Measurements from ENCODE around the gene LRIT3. TPM values are rescaled to one million over a fixed set of nuclear protein-coding genes. Genes with fewer than 3 reads are reported as not detected.

Gene LRIT3
- total and polyA plus RNA-seq, 2 of the 4 experiments (the other 2 are of a cell fraction) = 0.02 TPM; not detected in 1

DNA sequence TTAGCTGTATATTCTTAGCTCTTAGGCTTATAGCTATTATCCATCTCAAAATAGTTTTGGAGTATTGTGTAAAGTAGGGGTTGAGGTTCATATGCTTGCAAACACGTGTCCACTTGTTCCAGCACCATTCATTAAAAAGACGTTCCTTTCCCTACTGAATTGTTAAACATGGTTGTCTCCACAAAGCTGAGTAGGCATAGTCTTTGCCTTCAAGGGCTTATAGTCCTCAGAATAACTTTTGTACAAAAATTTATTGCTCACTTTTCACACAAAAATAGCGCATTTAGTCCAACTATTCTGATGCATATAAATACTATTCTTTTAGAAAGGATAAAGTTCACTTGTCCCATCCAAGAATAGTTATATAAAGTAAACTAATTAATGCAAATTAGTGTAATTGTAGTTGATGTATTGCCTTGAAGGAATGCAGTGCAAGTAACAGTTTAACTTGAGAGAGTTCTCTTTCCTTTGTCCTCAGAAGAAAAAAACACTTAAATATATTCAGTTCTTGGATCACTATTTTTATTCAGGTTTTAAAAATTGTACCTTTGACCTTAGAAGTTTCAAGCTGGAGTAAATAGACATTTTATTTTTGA, 14.1 kb downstream of the LRIT3 start:
- no peaks in the 10 kb centered on the region for H3K9me3 ChIP-seq (ENCODE audit: control insufficient read depth, insufficient read depth, low read length)
- no peaks in the 10 kb centered on the region for H3K27me3 ChIP-seq (ENCODE audit: control insufficient read depth, insufficient read depth, low read length)
- no peak overlapping the region for H2AK5ac ChIP-seq (ENCODE audit: low read depth, low read length)
- H3K36me3 ChIP-seq (ENCODE audit: control insufficient read depth, insufficient read depth, low read length) = no peaks in the 10 kb centered on the region
- H4K91ac ChIP-seq (ENCODE audit: insufficient read depth, low read depth, low read length) = no peak overlapping the region
- no peak overlapping the region for H3K4me2 ChIP-seq (ENCODE audit: low read depth, low read length)
- no peak for DNase-seq
- H3K23ac ChIP-seq (ENCODE audit: low read depth, low read length) = no peak overlapping the region
- no peak overlapping the region for H3K56ac ChIP-seq (ENCODE audit: extremely low read depth, insufficient read depth, low read length)
- ChIA-PET CTCF (interaction anchor here (0.6 kb wide), 1 partner anchor 1329 kb away, joined by 4 read pairs; no protein-coding TSS in a partner anchor), POLR2A (ENCODE audit: unreplicated experiment) (no interaction called here)
- no peak overlapping the region for H2AFZ ChIP-seq (replicated peaks; ENCODE audit: low read length, poor library complexity)
- dilution Hi-C loops (cut with HindIII; ENCODE audit: low sequenced_read_pairs, unreplicated experiment) = no loop called here
- no peak overlapping the region for H3K14ac ChIP-seq (replicated peaks; ENCODE audit: low read depth, low read length)
- no peak overlapping the region for H2BK120ac ChIP-seq (ENCODE audit: low read depth, low read length)
- no peak for TF ChIP-seq BHLHE40 (IDR thresholded peaks at IDR 0.05; ENCODE audit: low read depth, low read length)
- TF ChIP-seq FOS (IDR thresholded peaks at IDR 0.05; ENCODE audit: low read depth, low read length) = no peak
- TF ChIP-seq RAD21 (IDR thresholded peaks at IDR 0.05; ENCODE audit: low read length) = no peak
- TF ChIP-seq POLR2A (IDR thresholded peaks at IDR 0.05; ENCODE audit: low read depth, low read length) = no peak
- TF ChIP-seq, protein P1, sequence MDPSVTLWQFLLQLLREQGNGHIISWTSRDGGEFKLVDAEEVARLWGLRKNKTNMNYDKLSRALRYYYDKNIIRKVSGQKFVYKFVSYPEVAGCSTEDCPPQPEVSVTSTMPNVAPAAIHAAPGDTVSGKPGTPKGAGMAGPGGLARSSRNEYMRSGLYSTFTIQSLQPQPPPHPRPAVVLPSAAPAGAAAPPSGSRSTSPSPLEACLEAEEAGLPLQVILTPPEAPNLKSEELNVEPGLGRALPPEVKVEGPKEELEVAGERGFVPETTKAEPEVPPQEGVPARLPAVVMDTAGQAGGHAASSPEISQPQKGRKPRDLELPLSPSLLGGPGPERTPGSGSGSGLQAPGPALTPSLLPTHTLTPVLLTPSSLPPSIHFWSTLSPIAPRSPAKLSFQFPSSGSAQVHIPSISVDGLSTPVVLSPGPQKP (IDR thresholded peaks at IDR 0.05; ENCODE audit: borderline replicate concordance, low read depth, low read length) = no peak
- TF ChIP-seq, protein P2, sequence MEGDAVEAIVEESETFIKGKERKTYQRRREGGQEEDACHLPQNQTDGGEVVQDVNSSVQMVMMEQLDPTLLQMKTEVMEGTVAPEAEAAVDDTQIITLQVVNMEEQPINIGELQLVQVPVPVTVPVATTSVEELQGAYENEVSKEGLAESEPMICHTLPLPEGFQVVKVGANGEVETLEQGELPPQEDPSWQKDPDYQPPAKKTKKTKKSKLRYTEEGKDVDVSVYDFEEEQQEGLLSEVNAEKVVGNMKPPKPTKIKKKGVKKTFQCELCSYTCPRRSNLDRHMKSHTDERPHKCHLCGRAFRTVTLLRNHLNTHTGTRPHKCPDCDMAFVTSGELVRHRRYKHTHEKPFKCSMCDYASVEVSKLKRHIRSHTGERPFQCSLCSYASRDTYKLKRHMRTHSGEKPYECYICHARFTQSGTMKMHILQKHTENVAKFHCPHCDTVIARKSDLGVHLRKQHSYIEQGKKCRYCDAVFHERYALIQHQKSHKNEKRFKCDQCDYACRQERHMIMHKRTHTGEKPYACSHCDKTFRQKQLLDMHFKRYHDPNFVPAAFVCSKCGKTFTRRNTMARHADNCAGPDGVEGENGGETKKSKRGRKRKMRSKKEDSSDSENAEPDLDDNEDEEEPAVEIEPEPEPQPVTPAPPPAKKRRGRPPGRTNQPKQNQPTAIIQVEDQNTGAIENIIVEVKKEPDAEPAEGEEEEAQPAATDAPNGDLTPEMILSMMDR (conservative IDR thresholded peaks at IDR 0.05; ENCODE audit: low read depth, low read length) = no peak
- TF ChIP-seq SMC3 (IDR thresholded peaks at IDR 0.05; ENCODE audit: low read depth, low read length) = no peak
- no peak for TF ChIP-seq MAZ (IDR thresholded peaks at IDR 0.05; ENCODE audit: borderline replicate concordance, low read depth, low read length)
- TF ChIP-seq MXI1 (IDR thresholded peaks at IDR 0.05; ENCODE audit: borderline replicate concordance, low read depth, low read length) = no peak
- no peak for TF ChIP-seq NFE2L2 (IDR thresholded peaks at IDR 0.05; ENCODE audit: low read depth, low read length)
- no peak for TF ChIP-seq CEBPB (IDR thresholded peaks at IDR 0.05; ENCODE audit: low read depth, low read length)
- TF ChIP-seq RCOR1 (IDR thresholded peaks at IDR 0.05; ENCODE audit: insufficient replicate concordance, low read length) = no peak
- no peak for TF ChIP-seq MAFK (IDR thresholded peaks at IDR 0.05; ENCODE audit: low read depth, low read length)
- TF ChIP-seq RFX5 (IDR thresholded peaks at IDR 0.05; ENCODE audit: low read depth, low read length) = no peak
- TF ChIP-seq, protein P3, sequence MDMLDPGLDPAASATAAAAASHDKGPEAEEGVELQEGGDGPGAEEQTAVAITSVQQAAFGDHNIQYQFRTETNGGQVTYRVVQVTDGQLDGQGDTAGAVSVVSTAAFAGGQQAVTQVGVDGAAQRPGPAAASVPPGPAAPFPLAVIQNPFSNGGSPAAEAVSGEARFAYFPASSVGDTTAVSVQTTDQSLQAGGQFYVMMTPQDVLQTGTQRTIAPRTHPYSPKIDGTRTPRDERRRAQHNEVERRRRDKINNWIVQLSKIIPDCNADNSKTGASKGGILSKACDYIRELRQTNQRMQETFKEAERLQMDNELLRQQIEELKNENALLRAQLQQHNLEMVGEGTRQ (IDR thresholded peaks at IDR 0.05; ENCODE audit: low read depth, low read length) = no peak
- TF ChIP-seq CHD1 (IDR thresholded peaks at IDR 0.05; ENCODE audit: low read depth, low read length) = no peak
- in situ Hi-C loops (cut with MboI; ENCODE audit: low sequenced_read_pairs) = no loop called here
- no peak overlapping the region for H2BK5ac ChIP-seq (ENCODE audit: low read depth, low read length, poor library complexity, severe bottlenecking)
- no peak overlapping the region for H3K27ac ChIP-seq (ENCODE audit: insufficient read depth, low read length)
- no peak overlapping the region for H2BK20ac ChIP-seq (ENCODE audit: low read depth, low read length)
- no peaks in the 10 kb centered on the region for H3K9me1 ChIP-seq (ENCODE audit: insufficient read depth, low read length)
- H4K20me1 ChIP-seq (ENCODE audit: insufficient read depth, low read length) = no peaks in the 10 kb centered on the region
- intact Hi-C loops (cut with micrococcal nuclease) = no loop called here
- no CpG with 5 or more reads among the region's 3 CpGs for WGBS, 2 experiments (ENCODE audit: extremely low coverage in 2 of 2, insufficient read length in 1 of 2)
- H4K8ac ChIP-seq (ENCODE audit: low read depth in 2 of 2, low read length in 2 of 2) = no peak overlapping the region
- no peak for ATAC-seq (ENCODE audit: low read depth)
- no peak overlapping the region for H2BK15ac ChIP-seq (ENCODE audit: low read depth, low read length)
- H3K4me1 ChIP-seq (ENCODE audit: control insufficient read depth, insufficient read depth, low read length) = no peaks in the 10 kb centered on the region
- no peaks in the 10 kb centered on the region for H3K79me1 ChIP-seq (ENCODE audit: low read depth in 1 of 2, low read length in 2 of 2)
- no peak overlapping the region for H3K9ac ChIP-seq (ENCODE audit: low read depth, low read length)
- no peak overlapping the region for H2AK9ac ChIP-seq (replicated peaks; ENCODE audit: low read depth, low read length, poor library complexity)
- H3K18ac ChIP-seq (ENCODE audit: low read depth, low read length) = no peak overlapping the region
- H3K4ac ChIP-seq (ENCODE audit: low read depth, low read length) = no peak overlapping the region
- BruUV-seq (replicated peaks) = no TSS peak
- H4K5ac ChIP-seq (ENCODE audit: low read depth, low read length) = no peak overlapping the region
- no peak overlapping the region for H3K4me3 ChIP-seq (ENCODE audit: insufficient read depth, low read depth, low read length)
